AG04450 (cell line): ENCODE data around the gene KRT17. TPM values are rescaled to one million over a fixed set of nuclear protein-coding genes. Genes with fewer than 3 reads are reported as not detected.

Experiments
- CTCF ChIA-PET: fragments of 300-600, 350-600 bp; formaldehyde crosslinking; extraction: SDS; loops from one replicate; lab custom pipeline; 2022; ENCODE audit warnings: antibody characterized with exemption, inconsistent platforms; lab: Charles Lee
- POLR2A ChIA-PET: fragments of 350-600 bp; formaldehyde crosslinking; extraction: SDS; loops from one replicate; lab custom pipeline; 2021; ENCODE audit warnings: antibody characterized with exemption, inconsistent platforms; lab: Yijun Ruan, JAX
- DNase-seq: peaks from one replicate; pipeline ENCODE4 v3.0.0-alpha.2; 2011; ENCODE audit warnings: low read depth, low spot score
- H3K27ac ChIP-seq: one replicate; pipeline ENCODE4 v1.5.1; 2012; ENCODE audit warnings: low read depth, low read length, control low read depth
- H3K27me3 ChIP-seq: one replicate; pipeline ENCODE4 v1.6.0; 2012; ENCODE audit warnings: low read length; ENCODE audit not compliant: control insufficient read depth, insufficient read depth
- H3K4me3 ChIP-seq: 2 replicates; pipeline ENCODE4 v1.5.1; 2011; ENCODE audit warnings: mild to moderate bottlenecking, low read depth, low read length, control low read depth
- H3K9me3 ChIP-seq: 2 replicates; pipeline ENCODE4 v1.5.1; 2012; ENCODE audit warnings: low read length; ENCODE audit not compliant: control insufficient read depth, insufficient read depth
- CTCF ChIP-seq: IDR thresholded peaks from 2 replicates; pipeline ENCODE4 v1.5.1; 2011; ENCODE audit warnings: low read depth, low read length, control low read depth, inconsistent platforms
- polyA plus RNA-seq: library from polyadenylated mRNA; depleted of rRNA; stranded (reverse); fragments of >200 nt; gene quantifications from 2 replicates; pipeline ENCODE4 v1.2.3, GENCODE V29; 2011

Gene KRT17
- polyA plus RNA-seq, 1 experiment, result 2.8 TPM

GRCh38 chr17:41635121-41636097, 11.0 kb upstream of the KRT17 start:
- H3K27ac ChIP-seq, result no peak overlapping the region
- H3K27me3 ChIP-seq, result peaks cover 5% of the 10 kb centered on the region
- DNase-seq, result no peak
- TF ChIP-seq CTCF, result no peak
- CTCF ChIA-PET, result interaction anchor here (1.5 to 1.9 kb wide), 3 partner anchors 13 to 87 kb away, joined by 5 to 10 read pairs (median 6); no protein-coding TSS in a partner anchor
- H3K9me3 ChIP-seq, result no peaks in the 10 kb centered on the region; the same call in 1 of the 2 replicates
- no peak overlapping the region for H3K4me3 ChIP-seq
- POLR2A ChIA-PET, result interaction anchor here (1.1 kb wide), 1 partner anchor 54 kb away, joined by 3 read pairs; no protein-coding TSS in a partner anchor

- no peak for DNase-seq
- no peak overlapping the region for H3K27ac ChIP-seq
- ChIA-PET CTCF (interaction anchor here (1.5 to 1.9 kb wide), 3 partner anchors 14 to 86 kb away, joined by 5 to 10 read pairs (median 6); no protein-coding TSS in a partner anchor), POLR2A (no interaction called here)
- H3K27me3 ChIP-seq, result peaks cover 2% of the 10 kb centered on the region
- no peak overlapping the region for H3K4me3 ChIP-seq
- H3K9me3 ChIP-seq, result no peaks in the 10 kb centered on the region; the same call in 1 of the 2 replicates
- TF ChIP-seq CTCF, result no peak
Observed at GRCh38 chr17:41634639-41635038, 10.3 kb upstream of the KRT17 start.

GRCh38 chr17:41633556-41634199, 9.3 kb upstream of the KRT17 start:
- POLR2A ChIA-PET, result no interaction called here
- Histone ChIP-seq H3K27ac (no peak overlapping the region), H3K4me3 (no peak overlapping the region), H3K9me3 (no peaks in the 10 kb centered on the region; the same call in 1 of the 2 replicates), H3K27me3 (peaks cover 2% of the 10 kb centered on the region)
- DNase-seq, result no peak
- CTCF ChIA-PET, result no interaction called here
- TF ChIP-seq CTCF, result no peak

GRCh38 chr17:41632482-41633105, 8.2 kb upstream of the KRT17 start:
- POLR2A ChIA-PET, result no interaction called here
- CTCF ChIA-PET, result no interaction called here
- Histone ChIP-seq H3K27me3 (peaks cover 7% of the 10 kb centered on the region), H3K9me3 (no peaks in the 10 kb centered on the region; the same call in 1 of the 2 replicates), H3K4me3 (no peak overlapping the region), H3K27ac (no peak overlapping the region)
- no peak for DNase-seq
- no peak for TF ChIP-seq CTCF
